ENCODE data around the gene UVRAG. TPM values are rescaled to one million over a fixed set of nuclear protein-coding genes. Genes with fewer than 3 reads are reported as not detected.

Gene UVRAG
- total and polyA plus RNA-seq, 2 of the 4 experiments (the other 2 are of a cell fraction) = 5.6 to 10.9 TPM

GRCh38 chr11:75822541-75822940 is 7.5 kb downstream of the UVRAG start:
- ChIA-PET CTCF (interaction anchor here (2.0 kb wide), 1 partner anchor 46 kb away, joined by 4 read pairs; no protein-coding TSS in a partner anchor), POLR2A (ENCODE audit: unreplicated experiment) (no interaction called here)
- no peak overlapping the region for H3K9ac ChIP-seq (ENCODE audit: low read depth, low read length)
- 0 out of 2 replicates have a peak, but pooled peaks cover 4% of the 10 kb centered on the region for H3K9me1 ChIP-seq (ENCODE audit: insufficient read depth, low read length)
- intact Hi-C loops (cut with micrococcal nuclease) (no loop called here), in situ Hi-C loops (cut with MboI; ENCODE audit: low sequenced_read_pairs) (no loop called here), dilution Hi-C loops (cut with HindIII; ENCODE audit: low sequenced_read_pairs, unreplicated experiment) (no loop called here)
- H3K18ac ChIP-seq (ENCODE audit: low read depth, low read length) = no peak overlapping the region
- H3K4ac ChIP-seq (ENCODE audit: low read depth, low read length) = no peak overlapping the region
- H3K4me1 ChIP-seq (ENCODE audit: control insufficient read depth, insufficient read depth, low read length) = peaks cover 5% of the 10 kb centered on the region
- no peak overlapping the region for H2BK15ac ChIP-seq (ENCODE audit: low read depth, low read length)
- TF ChIP-seq CHD1 (IDR thresholded peaks at IDR 0.05; ENCODE audit: low read depth, low read length) = no peak
- no peak for TF ChIP-seq BHLHE40 (IDR thresholded peaks at IDR 0.05; ENCODE audit: low read depth, low read length)
- no peak for TF ChIP-seq RAD21 (IDR thresholded peaks at IDR 0.05; ENCODE audit: low read length)
- no peak for TF ChIP-seq POLR2A (IDR thresholded peaks at IDR 0.05; ENCODE audit: low read depth, low read length)
- no peak for TF ChIP-seq MAFK (IDR thresholded peaks at IDR 0.05; ENCODE audit: low read depth, low read length)
- no peak for TF ChIP-seq CTCF (conservative IDR thresholded peaks at IDR 0.05; ENCODE audit: low read depth, low read length)
- TF ChIP-seq RCOR1 (IDR thresholded peaks at IDR 0.05; ENCODE audit: insufficient replicate concordance, low read length) = no peak
- TF ChIP-seq MAZ (IDR thresholded peaks at IDR 0.05; ENCODE audit: borderline replicate concordance, low read depth, low read length) = no peak
- no peak for TF ChIP-seq RFX5 (IDR thresholded peaks at IDR 0.05; ENCODE audit: low read depth, low read length)
- no peak for TF ChIP-seq CEBPB (IDR thresholded peaks at IDR 0.05; ENCODE audit: low read depth, low read length)
- TF ChIP-seq FOS (IDR thresholded peaks at IDR 0.05; ENCODE audit: low read depth, low read length) = no peak
- TF ChIP-seq USF2 (IDR thresholded peaks at IDR 0.05; ENCODE audit: low read depth, low read length) = no peak
- TF ChIP-seq NFE2L2 (IDR thresholded peaks at IDR 0.05; ENCODE audit: low read depth, low read length) = no peak
- no peak for TF ChIP-seq ELK1 (IDR thresholded peaks at IDR 0.05; ENCODE audit: borderline replicate concordance, low read depth, low read length)
- no peak for TF ChIP-seq SMC3 (IDR thresholded peaks at IDR 0.05; ENCODE audit: low read depth, low read length)
- no peak for TF ChIP-seq MXI1 (IDR thresholded peaks at IDR 0.05; ENCODE audit: borderline replicate concordance, low read depth, low read length)
- no peak overlapping the region for H2BK5ac ChIP-seq (ENCODE audit: low read depth, low read length, poor library complexity, severe bottlenecking)
- no peaks in the 10 kb centered on the region for H3K27me3 ChIP-seq (ENCODE audit: control insufficient read depth, insufficient read depth, low read length)
- peaks cover 10% of the 10 kb centered on the region for H4K20me1 ChIP-seq (ENCODE audit: insufficient read depth, low read length)
- H3K4me3 ChIP-seq (ENCODE audit: insufficient read depth, low read depth, low read length) = no peak overlapping the region
- H3K56ac ChIP-seq (ENCODE audit: extremely low read depth, insufficient read depth, low read length) = no peak overlapping the region
- no peak overlapping the region for H3K23ac ChIP-seq (ENCODE audit: low read depth, low read length)
- H4K5ac ChIP-seq (ENCODE audit: low read depth, low read length) = no peak overlapping the region
- H3K14ac ChIP-seq (replicated peaks; ENCODE audit: low read depth, low read length) = no peak overlapping the region; the same call in 1 of the 2 replicates
- no peak overlapping the region for H3K27ac ChIP-seq (ENCODE audit: insufficient read depth, low read length)
- no CpG with 5 or more reads among the region's 3 CpGs for WGBS, 2 experiments (ENCODE audit: extremely low coverage in 2 of 2, insufficient read length in 1 of 2)
- H3K4me2 ChIP-seq (ENCODE audit: low read depth, low read length) = no peak overlapping the region
- no peaks in the 10 kb centered on the region for H3K9me3 ChIP-seq (ENCODE audit: control insufficient read depth, insufficient read depth, low read length)
- H2AK9ac ChIP-seq (replicated peaks; ENCODE audit: low read depth, low read length, poor library complexity) = no peak overlapping the region
- DNase-seq = no peak
- no peak overlapping the region for H2AFZ ChIP-seq (replicated peaks; ENCODE audit: low read length, poor library complexity)
- no peak overlapping the region for H2BK120ac ChIP-seq (ENCODE audit: low read depth, low read length)
- H4K91ac ChIP-seq (ENCODE audit: insufficient read depth, low read depth, low read length) = no peak overlapping the region
- H2BK20ac ChIP-seq (ENCODE audit: low read depth, low read length) = no peak overlapping the region
- no peak overlapping the region for H4K8ac ChIP-seq (ENCODE audit: low read depth in 2 of 2, low read length in 2 of 2)
- H3K36me3 ChIP-seq (ENCODE audit: control insufficient read depth, insufficient read depth, low read length) = no peaks in the 10 kb centered on the region
- BruUV-seq (replicated peaks) = no TSS peak
- peaks cover 18 to 63% of the 10 kb centered on the region in 2 experiments; a peak in 3 of 4 replicates for H3K79me1 ChIP-seq (ENCODE audit: low read depth in 1 of 2, low read length in 2 of 2)
- no peak for ATAC-seq (ENCODE audit: low read depth)
- H2AK5ac ChIP-seq (ENCODE audit: low read depth, low read length) = no peak overlapping the region

Data from IMR-90 (cell line).